ENCODE data around the gene N4BP3.

Gene N4BP3

DNA sequence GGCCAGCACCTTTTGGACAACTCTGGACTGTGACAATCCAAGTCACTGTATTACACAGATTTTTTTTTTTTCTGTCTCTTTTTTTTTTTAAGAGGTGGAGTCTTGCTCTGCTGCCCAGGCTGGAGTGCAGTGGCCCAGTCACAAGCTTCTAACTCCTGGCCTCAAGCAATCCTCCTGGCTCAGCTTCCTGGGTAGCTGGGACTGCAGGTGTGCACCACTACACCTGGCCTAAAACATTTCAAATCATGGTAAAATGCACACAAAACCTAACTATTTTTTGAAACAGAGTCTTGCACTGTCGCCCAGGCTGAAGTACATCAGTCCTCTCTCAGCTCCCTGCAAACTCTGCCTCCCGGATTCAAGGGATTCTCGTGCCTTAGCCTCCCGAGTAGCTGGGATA, 7.2 kb upstream of the N4BP3 start:
- TF ChIP-seq EZH2phosphoT487 (conservative IDR thresholded peaks at IDR 0.05; ENCODE audit: low read length) = no peak
- TF ChIP-seq, protein P1, sequence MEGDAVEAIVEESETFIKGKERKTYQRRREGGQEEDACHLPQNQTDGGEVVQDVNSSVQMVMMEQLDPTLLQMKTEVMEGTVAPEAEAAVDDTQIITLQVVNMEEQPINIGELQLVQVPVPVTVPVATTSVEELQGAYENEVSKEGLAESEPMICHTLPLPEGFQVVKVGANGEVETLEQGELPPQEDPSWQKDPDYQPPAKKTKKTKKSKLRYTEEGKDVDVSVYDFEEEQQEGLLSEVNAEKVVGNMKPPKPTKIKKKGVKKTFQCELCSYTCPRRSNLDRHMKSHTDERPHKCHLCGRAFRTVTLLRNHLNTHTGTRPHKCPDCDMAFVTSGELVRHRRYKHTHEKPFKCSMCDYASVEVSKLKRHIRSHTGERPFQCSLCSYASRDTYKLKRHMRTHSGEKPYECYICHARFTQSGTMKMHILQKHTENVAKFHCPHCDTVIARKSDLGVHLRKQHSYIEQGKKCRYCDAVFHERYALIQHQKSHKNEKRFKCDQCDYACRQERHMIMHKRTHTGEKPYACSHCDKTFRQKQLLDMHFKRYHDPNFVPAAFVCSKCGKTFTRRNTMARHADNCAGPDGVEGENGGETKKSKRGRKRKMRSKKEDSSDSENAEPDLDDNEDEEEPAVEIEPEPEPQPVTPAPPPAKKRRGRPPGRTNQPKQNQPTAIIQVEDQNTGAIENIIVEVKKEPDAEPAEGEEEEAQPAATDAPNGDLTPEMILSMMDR (IDR thresholded peaks at IDR 0.05; ENCODE audit: insufficient read depth, low read length, poor library complexity, severe bottlenecking) = no peak
- H3K36me3 ChIP-seq (ENCODE audit: low read length) = no peaks in the 10 kb centered on the region
- no peaks in the 10 kb centered on the region for H3K27me3 ChIP-seq (ENCODE audit: low read length)
- H2AFZ ChIP-seq (ENCODE audit: low read depth, low read length, severe bottlenecking) = no peak overlapping the region
- H3K27ac ChIP-seq (ENCODE audit: low read depth, low read length) = no peak overlapping the region
- no peak overlapping the region for H3K4me2 ChIP-seq (ENCODE audit: low read depth, low read length, poor library complexity, severe bottlenecking)
- H4K20me1 ChIP-seq (ENCODE audit: low read depth, low read length) = no peaks in the 10 kb centered on the region
- no peaks in the 10 kb centered on the region for H3K9me3 ChIP-seq (ENCODE audit: insufficient read depth, low read length)
- no peaks in the 10 kb centered on the region for H3K9me2 ChIP-seq (replicated peaks; ENCODE audit: insufficient read depth, low read length)
- H3K79me2 ChIP-seq (ENCODE audit: insufficient read depth, low read length) = no peaks in the 10 kb centered on the region
- H3K9ac ChIP-seq (ENCODE audit: low read length) = no peak overlapping the region
- H3K4me3 ChIP-seq (ENCODE audit: insufficient read depth, low read length, poor library complexity, severe bottlenecking) = no peak overlapping the region
- no peaks in the 10 kb centered on the region for H3F3A ChIP-seq (ENCODE audit: insufficient read depth)

DNA sequence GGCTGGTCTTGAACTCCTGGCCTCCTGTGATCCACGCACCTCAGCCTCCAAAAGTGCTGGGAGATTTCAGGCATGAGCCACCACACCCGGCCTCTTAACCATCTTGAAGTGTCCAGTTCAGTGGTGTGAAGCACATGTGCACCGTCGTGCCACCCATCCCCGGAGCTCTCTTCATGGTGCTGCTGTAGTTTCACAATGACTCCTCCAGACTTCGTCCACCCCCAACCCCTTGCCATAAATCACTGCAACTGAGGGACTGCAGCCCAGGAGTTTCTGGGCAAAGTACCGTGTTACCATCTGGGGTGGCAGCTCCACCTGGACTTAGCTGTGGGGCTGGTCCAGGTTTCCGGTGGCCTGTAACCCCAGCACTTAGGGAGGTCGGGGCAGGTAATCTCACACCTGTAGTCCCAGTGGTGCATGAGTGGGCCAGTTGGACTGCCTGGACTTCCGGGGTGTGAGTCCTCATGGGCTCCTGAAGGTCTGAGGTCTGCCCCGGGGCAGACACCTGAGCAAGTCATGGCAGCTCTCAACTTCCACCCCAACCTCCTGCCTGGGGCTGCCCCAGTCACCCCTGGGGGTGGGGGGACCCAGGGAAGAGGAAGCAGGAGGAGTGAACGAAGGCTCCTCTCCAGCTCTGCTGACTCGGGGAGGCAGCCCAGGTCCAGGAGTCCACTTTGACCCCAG, 6.6 kb upstream of the N4BP3 start:
- H3K27me3 ChIP-seq (ENCODE audit: low read length) = no peaks in the 10 kb centered on the region
- no peak overlapping the region for H3K4me3 ChIP-seq (ENCODE audit: insufficient read depth, low read length, poor library complexity, severe bottlenecking)
- H3K79me2 ChIP-seq (ENCODE audit: insufficient read depth, low read length) = no peaks in the 10 kb centered on the region
- no peak for TF ChIP-seq EZH2phosphoT487 (conservative IDR thresholded peaks at IDR 0.05; ENCODE audit: low read length)
- TF ChIP-seq, protein P1 (IDR thresholded peaks at IDR 0.05; ENCODE audit: insufficient read depth, low read length, poor library complexity, severe bottlenecking) = no peak
- no peaks in the 10 kb centered on the region for H3K36me3 ChIP-seq (ENCODE audit: low read length)
- no peaks in the 10 kb centered on the region for H3F3A ChIP-seq (ENCODE audit: insufficient read depth)
- H3K27ac ChIP-seq (ENCODE audit: low read depth, low read length) = no peak overlapping the region
- H2AFZ ChIP-seq (ENCODE audit: low read depth, low read length, severe bottlenecking) = no peak overlapping the region
- no peaks in the 10 kb centered on the region for H3K9me2 ChIP-seq (replicated peaks; ENCODE audit: insufficient read depth, low read length)
- no peaks in the 10 kb centered on the region for H3K9me3 ChIP-seq (ENCODE audit: insufficient read depth, low read length)
- no peaks in the 10 kb centered on the region for H4K20me1 ChIP-seq (ENCODE audit: low read depth, low read length)
- H3K9ac ChIP-seq (ENCODE audit: low read length) = no peak overlapping the region
- H3K4me2 ChIP-seq (ENCODE audit: low read depth, low read length, poor library complexity, severe bottlenecking) = no peak overlapping the region

DNA sequence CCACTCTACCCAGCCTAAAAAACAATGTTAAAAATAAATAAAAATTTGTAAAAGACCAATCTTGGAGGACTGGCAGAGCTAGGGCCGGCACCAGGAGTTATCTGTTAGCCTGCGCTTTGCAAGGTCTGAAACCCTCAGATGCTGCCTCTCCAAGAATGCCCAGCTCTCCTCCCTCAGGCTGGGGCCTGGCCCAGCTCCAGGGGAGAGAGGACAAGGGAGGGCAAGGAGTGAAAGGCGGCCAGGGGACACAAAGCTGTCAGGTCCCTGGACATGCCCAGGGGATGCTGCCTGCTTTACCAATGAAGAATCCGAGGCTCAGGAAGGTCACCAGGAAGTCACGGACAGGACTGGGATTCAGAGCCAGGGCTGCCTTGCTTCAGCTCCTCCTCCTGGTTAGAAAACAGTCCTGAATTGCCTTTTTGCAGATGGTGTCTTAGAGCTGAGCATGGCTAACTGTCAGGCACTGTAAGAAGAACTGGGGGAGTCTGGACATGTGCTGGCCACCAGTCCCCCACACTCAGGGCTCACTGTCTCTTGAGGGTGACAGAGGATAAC, 5.5 kb upstream of the N4BP3 start:
- Histone ChIP-seq H3K9ac (ENCODE audit: low read length) (no peak overlapping the region), H3K79me2 (ENCODE audit: insufficient read depth, low read length) (no peaks in the 10 kb centered on the region), H3K9me3 (ENCODE audit: insufficient read depth, low read length) (no peaks in the 10 kb centered on the region), H4K20me1 (ENCODE audit: low read depth, low read length) (no peaks in the 10 kb centered on the region), H3K27ac (ENCODE audit: low read depth, low read length) (no peak overlapping the region), H3K27me3 (ENCODE audit: low read length) (no peaks in the 10 kb centered on the region), H3K4me3 (ENCODE audit: insufficient read depth, low read length, poor library complexity, severe bottlenecking) (no peak overlapping the region), H3K9me2 (replicated peaks; ENCODE audit: insufficient read depth, low read length) (no peaks in the 10 kb centered on the region), H2AFZ (ENCODE audit: low read depth, low read length, severe bottlenecking) (no peak overlapping the region), H3K4me2 (ENCODE audit: low read depth, low read length, poor library complexity, severe bottlenecking) (no peak overlapping the region), H3F3A (ENCODE audit: insufficient read depth) (peaks cover 11% of the 10 kb centered on the region), H3K36me3 (ENCODE audit: low read length) (no peaks in the 10 kb centered on the region)
- TF ChIP-seq, protein P1 (IDR thresholded peaks at IDR 0.05; ENCODE audit: insufficient read depth, low read length, poor library complexity, severe bottlenecking) = no peak
- TF ChIP-seq EZH2phosphoT487 (conservative IDR thresholded peaks at IDR 0.05; ENCODE audit: low read length) = no peak

Data from SU-DHL-6 (cell line).